Stimulated activated CD4-positive, alpha-beta T cell treated with anti-CD3 and anti-CD28 coated beads, Interleukin-2, amount 100 ng/mL, for 48 hours (primary cell): ENCODE results near the gene GGCT.

ENCODE experiments used
- DNase-seq, 2 donors: peaks; one replicate each; pipeline ENCODE4 v3.0.0-alpha.2; 2020

GGCT gene

GRCh38 chr7:30476459-30477145 is 28.0 kb downstream of the GGCT start:
- DNase-seq, result no peak

DNA sequence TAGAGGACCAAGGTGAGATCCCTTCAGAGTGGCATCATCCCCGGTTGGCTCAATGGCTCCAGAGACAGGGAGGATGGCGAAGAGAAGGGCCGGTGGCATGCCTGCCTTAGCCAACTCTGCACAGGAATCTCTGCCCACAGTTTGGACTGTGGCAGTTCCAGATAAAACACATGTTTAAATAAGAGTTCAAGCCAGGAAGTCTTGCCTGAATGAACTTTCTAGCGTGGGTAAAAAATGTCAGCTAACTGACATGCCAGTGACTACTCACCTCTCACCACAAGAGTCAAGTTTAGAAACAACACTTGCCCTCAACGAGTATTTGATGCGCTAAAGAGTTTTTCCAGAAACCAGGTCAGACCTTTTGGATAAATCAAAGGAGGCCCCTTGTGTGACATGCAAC is 29.0 kb downstream of the GGCT start:
- DNase-seq, result no peak

GRCh38 chr7:30474893-30475292 is 29.7 kb downstream of the GGCT start:
- no peak for DNase-seq

DNA sequence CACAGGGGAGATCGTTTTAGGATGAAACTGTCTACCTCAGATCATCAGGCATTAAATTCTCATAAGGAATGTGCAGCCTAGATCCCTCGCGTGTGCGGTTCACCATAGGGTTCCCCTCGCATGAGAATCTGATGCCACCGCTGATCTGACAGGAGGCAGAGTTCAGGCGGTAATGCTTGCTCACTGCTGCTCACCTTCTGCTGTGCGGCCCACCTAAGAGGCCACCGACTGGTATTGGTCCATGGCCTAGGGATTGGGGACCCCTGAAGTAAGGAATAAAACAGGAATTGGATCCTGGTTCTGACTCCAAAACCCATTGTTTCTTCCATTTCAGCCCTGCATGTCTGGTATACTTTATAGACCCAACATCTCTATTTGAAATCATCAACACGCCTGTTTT is 30.1 kb downstream of the GGCT start:
- no peak for DNase-seq

GRCh38 chr7:30473903-30474302 is 30.7 kb downstream of the GGCT start:
- no peak for DNase-seq

DNA sequence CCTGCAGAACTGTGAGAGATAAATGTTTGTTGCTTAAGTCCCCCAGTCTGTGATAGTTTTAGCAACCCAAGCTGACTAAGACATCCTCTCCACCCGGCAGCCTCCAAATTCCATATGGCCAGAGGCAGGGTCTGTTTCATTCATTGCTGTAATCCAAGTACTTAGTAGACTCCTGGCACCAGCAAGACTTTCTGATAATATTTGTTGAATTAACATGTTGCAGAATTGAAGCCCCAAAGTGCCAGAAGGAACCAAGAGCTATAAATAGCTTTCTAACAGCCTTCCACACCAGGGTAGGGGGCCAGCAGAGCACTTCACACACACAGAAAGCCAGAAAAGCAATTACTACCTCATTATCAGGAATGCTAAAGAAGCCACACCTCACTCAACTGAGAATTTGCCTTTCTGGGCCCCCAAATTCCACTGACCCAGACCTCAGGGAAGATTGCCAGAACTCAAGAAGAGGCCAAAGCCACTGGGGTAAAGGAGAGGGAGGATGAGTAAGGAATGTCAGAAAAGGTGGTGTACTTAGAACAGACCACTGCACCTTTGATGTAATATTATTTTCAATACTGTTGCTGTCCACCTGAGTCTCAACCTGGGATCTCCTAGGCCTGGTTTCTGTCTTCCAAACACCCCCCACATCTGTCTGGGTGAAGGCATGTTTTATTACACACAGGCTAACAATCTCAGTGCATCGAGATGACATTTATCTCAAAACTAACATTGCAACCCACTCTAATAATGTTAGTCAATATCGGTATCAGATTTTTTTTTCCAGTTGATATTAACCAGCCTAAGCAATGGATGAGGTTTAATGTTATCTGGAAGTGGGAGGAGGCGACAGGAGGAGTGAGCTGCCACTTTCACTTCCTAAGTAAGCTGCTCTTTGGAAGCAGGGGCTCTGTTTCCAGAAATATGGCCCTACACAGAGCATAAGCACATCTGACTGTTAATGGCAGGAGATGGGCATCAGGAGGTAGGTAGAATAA is 31.5 kb downstream of the GGCT start:
- no peak for DNase-seq

- no peak for DNase-seq
These were observed 32.4 kb downstream of the GGCT start for GRCh38 chr7:30472081-30472783.

DNA sequence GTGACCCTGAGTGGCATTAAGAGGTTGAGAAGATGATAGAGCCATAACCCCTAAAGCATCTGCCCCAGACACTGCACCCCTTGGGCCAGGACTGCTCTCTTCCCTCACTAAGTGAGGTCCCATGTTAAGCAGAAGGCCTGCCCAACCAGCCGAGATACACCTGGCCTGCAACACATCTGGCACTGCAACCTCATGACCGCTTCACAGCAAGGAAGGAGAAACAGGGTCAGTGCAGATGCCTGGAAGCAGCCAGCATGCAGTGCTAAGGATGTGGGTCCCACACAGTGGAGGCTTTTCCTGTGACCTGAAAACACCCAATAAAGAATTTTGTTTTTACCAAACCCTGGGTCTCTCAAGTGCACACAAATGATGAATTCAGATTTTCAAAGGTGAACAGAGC is 33.4 kb downstream of the GGCT start:
- DNase-seq, result no peak

DNA sequence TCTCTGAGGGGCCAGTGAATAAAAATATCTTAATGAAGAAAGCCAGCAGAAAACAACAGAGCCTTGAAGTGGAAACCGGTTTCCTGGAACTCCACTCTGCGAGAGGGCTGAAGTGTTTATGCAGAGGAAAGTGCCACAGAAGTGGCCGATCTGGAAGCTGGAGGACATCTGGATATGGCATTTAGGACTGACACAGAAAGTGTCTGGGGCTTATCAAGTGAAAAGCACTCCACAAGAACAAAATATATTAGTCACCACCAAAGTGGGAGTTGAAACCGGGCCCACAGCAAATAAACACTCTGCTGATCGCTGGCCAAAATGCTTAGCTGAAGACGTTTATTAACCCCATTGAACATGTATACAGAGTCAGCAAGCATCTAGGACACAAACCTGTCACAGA is 33.9 kb downstream of the GGCT start:
- DNase-seq, result no peak

- DNase-seq, result no peak
These were observed 34.4 kb downstream of the GGCT start for GRCh38 chr7:30470163-30470770.

DNA sequence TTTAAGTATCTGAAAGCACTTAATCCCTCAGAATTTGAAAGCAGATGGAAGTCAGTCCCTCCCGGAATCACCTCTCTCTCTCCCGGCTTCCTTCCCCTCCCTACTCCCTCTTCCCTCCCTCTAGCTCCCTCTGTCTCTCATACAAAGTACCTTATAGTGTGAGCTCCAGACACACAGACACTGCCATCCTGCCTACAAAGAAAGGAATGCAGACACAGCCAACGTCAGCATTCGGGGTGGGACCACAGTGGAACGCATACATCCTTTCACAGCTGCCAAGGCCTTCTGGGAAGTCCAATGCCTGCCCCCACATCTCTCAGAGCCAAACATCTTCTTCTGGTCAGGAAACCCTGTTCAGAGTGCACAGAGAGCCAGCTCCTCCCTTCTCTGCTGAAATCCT is 35.3 kb downstream of the GGCT start:
- no peak for DNase-seq

- DNase-seq, result no peak
These were observed 35.8 kb downstream of the GGCT start for GRCh38 chr7:30468791-30469190.

DNA sequence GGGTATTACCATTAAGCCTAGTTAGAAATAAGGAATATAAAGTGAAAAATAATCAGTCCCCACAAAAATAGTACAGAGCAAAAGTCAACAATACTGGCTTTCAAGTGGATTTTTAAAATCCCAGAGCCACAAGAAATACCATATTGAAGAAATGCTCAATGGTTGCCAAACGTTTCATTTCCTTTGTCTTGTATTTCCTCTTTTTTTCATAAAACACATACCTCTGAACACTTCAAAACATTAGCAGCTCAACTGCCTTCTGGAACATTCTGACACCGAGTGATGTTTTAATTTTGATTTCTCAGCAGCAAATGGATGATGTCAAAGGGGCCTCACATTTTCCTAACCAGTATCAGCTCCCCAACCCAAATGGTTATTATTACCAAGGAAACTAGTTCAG is 36.6 kb downstream of the GGCT start:
- no peak for DNase-seq

- DNase-seq, result no peak
These were observed 37.4 kb downstream of the GGCT start for GRCh38 chr7:30467271-30467670.

- no peak for DNase-seq
These were observed 38.4 kb downstream of the GGCT start for GRCh38 chr7:30466266-30466665.

GRCh38 chr7:30465811-30466180 is 38.8 kb downstream of the GGCT start:
- DNase-seq, result no peak

DNA sequence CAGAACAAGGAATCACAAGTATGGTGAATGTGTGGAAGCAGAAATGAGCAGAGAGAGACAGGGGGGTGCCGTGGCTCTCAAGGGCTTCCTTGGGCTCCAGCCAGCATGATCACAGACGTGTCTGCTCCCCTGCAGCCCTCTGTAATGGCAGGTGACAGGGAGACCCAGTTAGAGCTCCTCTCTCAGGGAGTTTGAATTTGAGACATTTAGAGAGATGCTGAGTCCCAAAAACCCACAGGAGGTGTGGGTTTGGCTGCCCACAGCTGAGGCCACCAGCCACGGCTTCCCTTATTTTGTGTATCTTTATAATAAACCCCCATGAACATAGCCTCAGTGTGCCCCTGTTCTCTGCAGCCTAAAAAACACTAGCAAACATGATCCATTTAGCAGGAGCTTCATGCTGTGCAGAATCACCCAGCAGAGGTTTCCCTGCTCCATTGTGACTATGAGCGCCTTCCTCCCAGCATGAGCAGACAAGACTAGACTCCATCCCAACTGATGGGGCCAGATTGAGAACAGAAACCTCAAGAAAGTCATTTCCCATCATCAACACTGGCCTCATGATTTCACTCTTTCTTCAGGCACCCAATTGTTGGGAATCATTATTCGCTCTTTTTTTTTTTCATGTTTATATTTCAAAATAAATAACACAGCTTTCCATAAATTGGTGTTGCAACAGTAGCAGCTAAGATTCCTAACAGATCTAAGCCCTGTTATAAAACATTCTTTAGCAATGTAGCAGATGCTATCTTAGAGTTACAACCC is 39.4 kb downstream of the GGCT start:
- DNase-seq, result no peak

DNA sequence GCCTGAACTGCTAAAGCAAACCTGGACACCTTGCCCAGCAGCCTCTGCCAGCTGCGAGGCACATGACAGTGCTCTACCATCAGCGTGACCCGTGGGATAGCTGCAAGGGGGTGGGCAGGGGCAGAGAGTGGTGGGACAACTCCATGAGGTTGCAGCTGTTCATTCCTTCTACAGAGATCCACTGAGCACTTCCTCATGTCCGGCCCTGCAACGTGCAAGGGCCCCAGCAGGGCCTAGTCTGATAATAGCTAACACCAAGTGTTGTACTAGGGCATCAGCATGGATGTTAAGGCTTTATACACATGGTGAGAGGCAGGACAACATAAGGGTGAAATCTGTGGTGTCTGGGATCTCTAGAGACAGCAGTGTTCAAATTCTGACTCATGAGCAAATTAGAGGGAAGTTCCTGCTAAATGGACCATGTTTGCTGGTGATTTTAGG is 40.4 kb downstream of the GGCT start:
- no peak for DNase-seq

DNA sequence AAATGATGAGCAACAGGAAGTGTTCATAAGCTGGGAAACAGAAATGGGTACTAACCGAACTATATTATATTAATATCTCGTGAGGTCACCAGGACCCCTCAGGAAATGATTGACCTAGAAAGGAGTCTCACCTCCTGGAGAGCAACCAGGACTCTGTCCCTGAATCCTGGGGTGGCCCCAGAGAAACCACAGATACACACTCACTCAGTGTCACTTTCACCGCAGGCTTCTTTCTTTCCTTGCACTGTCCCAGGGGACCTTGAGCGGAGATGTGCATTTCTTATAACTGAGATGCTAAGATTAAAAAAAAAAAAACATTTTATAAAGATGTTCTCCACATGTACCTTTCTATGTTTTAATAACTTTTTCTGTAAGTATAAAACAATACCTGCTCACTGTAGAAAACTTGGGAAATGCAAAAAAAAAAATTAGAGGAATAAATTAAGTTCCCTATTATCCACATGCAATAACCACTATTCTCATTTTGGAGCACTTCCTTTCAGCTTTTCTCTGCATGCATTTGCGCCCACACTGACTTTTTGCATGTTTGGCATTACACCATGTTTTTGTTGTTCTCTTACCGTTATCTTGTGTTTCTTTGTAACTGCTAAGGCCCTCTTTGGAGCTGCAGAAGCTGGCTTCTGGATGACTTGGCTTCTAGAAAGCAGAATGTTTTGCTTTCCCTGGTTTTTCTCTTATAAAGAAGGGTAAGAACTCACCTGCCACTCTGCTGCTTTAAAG is 41.1 kb downstream of the GGCT start:
- no peak for DNase-seq

- DNase-seq, result no peak
These were observed 42.5 kb downstream of the GGCT start for GRCh38 chr7:30462179-30462578.

DNA sequence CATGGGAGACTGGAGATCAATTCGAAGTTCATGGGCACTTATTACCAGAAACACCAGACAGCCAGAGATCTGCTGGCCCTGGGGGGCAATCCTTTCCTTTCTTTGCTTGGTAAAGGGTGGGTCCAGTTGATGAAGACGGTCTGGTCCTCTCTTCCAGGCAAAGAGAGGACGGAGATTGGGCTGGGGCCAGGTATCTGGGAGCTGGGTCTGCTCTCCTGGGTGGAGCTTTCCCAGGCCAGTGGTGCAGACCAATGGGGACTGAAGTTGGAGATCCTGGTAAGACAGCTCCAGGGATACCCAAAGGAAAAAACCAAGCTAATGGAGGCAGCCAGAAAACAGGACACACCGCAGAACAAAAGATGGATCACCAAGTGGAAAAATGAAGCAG is 44.4 kb downstream of the GGCT start:
- no peak for DNase-seq
